B cell (primary cell): ENCODE results near the gene PPP3R1. TPM values are rescaled to one million over a fixed set of nuclear protein-coding genes. Genes with fewer than 3 reads are reported as not detected.

Experiments
- ATAC-seq: fragments of 200-7000 bp; cut with Tn5 transposase; one replicate; pipeline ENCODE4 v1.10.0; 2021; ENCODE audit warnings: low read depth, mild to moderate bottlenecking, moderate number of reproducible peaks, moderate library complexity
- CTCF ChIA-PET: fragments of 350-600 bp; sonication (Branson Sonifier 250); formaldehyde crosslinking; loops from one replicate; lab custom pipeline; 2021; ENCODE audit warnings: antibody characterized with exemption, inconsistent platforms; lab: Charles Lee
- POLR2A ChIA-PET: fragments of 350-600 bp; sonication (Branson Sonifier 250); formaldehyde crosslinking; loops from one replicate; lab custom pipeline; 2021; ENCODE audit warnings: antibody characterized with exemption; lab: Charles Lee
- DNase-seq: peaks from one replicate; pipeline ENCODE4 v3.0.0; 2013
- H2AFZ ChIP-seq: 2 replicates; pipeline ENCODE4 v1.6.1; 2012; ENCODE audit warnings: mild to moderate bottlenecking, low read depth, low read length; ENCODE audit not compliant: insufficient read depth, poor library complexity, severe bottlenecking
- H3K27ac ChIP-seq, 2 donors: 1 replicate in 1 of 2; 2 replicates in 1 of 2; pipeline ENCODE4 v1.5.1; 2012 to 2013; ENCODE audit warnings: low read length in 2 of 2, mild to moderate bottlenecking in 2 of 2, moderate library complexity in 1 of 2
- H3K27me3 ChIP-seq, 4 experiments: fragments of 200-600 bp in 1 of 4; sonication (generic) in 1 of 4; replicated peaks in 1 of 4; 1 replicate in 2 of 4; 2 replicates in 2 of 4; pipeline versions ENCODE4 v1.6.1 to v1.7.0; 2013 to 2016; ENCODE audit warnings: low read length in 3 of 4, mild to moderate bottlenecking in 2 of 4, mixed read lengths in 1 of 4, moderate library complexity in 1 of 4; ENCODE audit not compliant: insufficient read depth in 4 of 4, control insufficient read depth in 3 of 4; ENCODE audit errors: control extremely low read depth in 1 of 4
- H3K36me3 ChIP-seq, 2 experiments: replicated peaks in 1 of 2; 1 replicate in 1 of 2; 2 replicates in 1 of 2; pipeline versions ENCODE4 v1.6.1 to v1.7.1; 2013; ENCODE audit warnings: low read length in 1 of 2; ENCODE audit not compliant: insufficient read depth in 2 of 2, control insufficient read depth in 1 of 2; ENCODE audit errors: control extremely low read depth in 1 of 2, extremely low read depth in 1 of 2
- H3K4me1 ChIP-seq, 2 donors: fragments of 200-600 bp in 1 of 2; sonication (generic) in 1 of 2; 1 replicate in 1 of 2; 2 replicates in 1 of 2; pipeline versions ENCODE4 v1.5.1 to v1.6.1; 2013 to 2017; ENCODE audit warnings: low read length in 2 of 2; ENCODE audit not compliant: control insufficient read depth in 2 of 2, insufficient read depth in 2 of 2
- H3K4me2 ChIP-seq: replicated peaks from 2 replicates; pipeline ENCODE3; 2012; ENCODE audit warnings: mild to moderate bottlenecking, low read depth, low read length; ENCODE audit not compliant: poor library complexity, severe bottlenecking
- H3K4me3 ChIP-seq, 5 experiments: fragments of 200-600 bp in 1 of 5; sonication (generic) in 1 of 5; 1 replicate in 3 of 5; 2 replicates in 2 of 5; pipeline versions ENCODE4 v1.5.1 to v1.7.0; 2011 to 2016; ENCODE audit warnings: low read length in 4 of 5, mild to moderate bottlenecking in 4 of 5, low read depth in 2 of 5, control low read depth in 1 of 5, moderate library complexity in 1 of 5; ENCODE audit not compliant: insufficient read depth in 1 of 5; ENCODE audit errors: control extremely low read depth in 1 of 5, extremely low read depth in 1 of 5
- H3K79me2 ChIP-seq: fragments of 200-600 bp; sonication (generic); one replicate; pipeline ENCODE4 v1.6.0; 2016; ENCODE audit warnings: low read length; ENCODE audit not compliant: control insufficient read depth, insufficient read depth
- H3K9ac ChIP-seq: fragments of 200-600 bp; sonication (generic); 2 replicates; pipeline ENCODE4 v1.6.1; 2017; ENCODE audit warnings: mild to moderate bottlenecking, low read length, moderate library complexity
- H3K9me3 ChIP-seq, 3 donors: one replicate each; pipeline versions ENCODE4 v1.6.1 to v1.7.1; 2013; ENCODE audit warnings: low read length in 2 of 3; ENCODE audit not compliant: control insufficient read depth in 2 of 3, insufficient read depth in 1 of 3; ENCODE audit errors: control extremely low read depth in 1 of 3
- H4K20me1 ChIP-seq: 2 replicates; pipeline ENCODE4 v1.6.0; 2012; ENCODE audit warnings: mild to moderate bottlenecking, low read length; ENCODE audit not compliant: insufficient read depth, control insufficient read depth, poor library complexity, severe bottlenecking
- H3K27ac Mint-ChIP-seq: one replicate; pipeline ENCODE4 v1.8.0; 2021; ENCODE audit warnings: mixed read lengths
- H3K27me3 Mint-ChIP-seq: one replicate; pipeline ENCODE4 v1.8.0; 2021; ENCODE audit warnings: mixed read lengths
- H3K4me1 Mint-ChIP-seq: one replicate; pipeline ENCODE4 v1.8.0; 2021; ENCODE audit warnings: mixed read lengths
- H3K4me3 Mint-ChIP-seq: one replicate; pipeline ENCODE4 v1.8.0; 2021; ENCODE audit warnings: mixed read lengths
- H3K9me3 Mint-ChIP-seq: one replicate; pipeline ENCODE4 v1.8.0; 2022; ENCODE audit warnings: mixed read lengths; ENCODE audit not compliant: insufficient read depth
- EZH2 ChIP-seq: IDR thresholded peaks from 2 replicates; pipeline ENCODE4 v1.6.1; 2012; ENCODE audit warnings: borderline replicate concordance, low read depth, mild to moderate bottlenecking, moderate library complexity, low read length; ENCODE audit not compliant: insufficient read depth, poor library complexity, severe bottlenecking
- WGBS: methylation state at CpG from one replicate; pipeline ENCODE4 v1.1.5; 2013; ENCODE audit warnings: missing lambda C conversion rate; ENCODE audit not compliant: insufficient coverage; 5-methylcytosine and 5-hydroxymethylcytosine counted together
- intact Hi-C: fragments of 100-400 bp; cut with micrococcal nuclease; formaldehyde crosslinking; loops from one replicate; pipeline ENCODE4 v1.10.0; 2022
- polyA plus RNA-seq: library from polyadenylated mRNA; depleted of rRNA; stranded (reverse); fragments of >200 nt; gene quantifications from 2 replicates; pipeline ENCODE4 v1.2.3, GENCODE V29; 2012
- total RNA-seq, 2 donors: library from RNA; stranded (reverse); fragments of 120-200 nt in 1 of 2; gene quantifications; 1 replicate in 1 of 2; 2 replicates in 1 of 2; pipeline versions ENCODE4 v1.2.3 to v1.2.4, GENCODE V29; 2013 to 2022
- TF ChIP-seq, protein P1 (sequence below): fragments of 200-600 bp; IDR thresholded peaks from one replicate; pipeline ENCODE4 v1.8.0; 2022; ENCODE audit warnings: antibody characterized with exemption, mild to moderate bottlenecking

The PPP3R1 gene
- total and polyA plus RNA-seq, 2 donors (not counting 1 experiment from before 2014, with no cell fraction given): 17.9 to 55.6 TPM

DNA sequence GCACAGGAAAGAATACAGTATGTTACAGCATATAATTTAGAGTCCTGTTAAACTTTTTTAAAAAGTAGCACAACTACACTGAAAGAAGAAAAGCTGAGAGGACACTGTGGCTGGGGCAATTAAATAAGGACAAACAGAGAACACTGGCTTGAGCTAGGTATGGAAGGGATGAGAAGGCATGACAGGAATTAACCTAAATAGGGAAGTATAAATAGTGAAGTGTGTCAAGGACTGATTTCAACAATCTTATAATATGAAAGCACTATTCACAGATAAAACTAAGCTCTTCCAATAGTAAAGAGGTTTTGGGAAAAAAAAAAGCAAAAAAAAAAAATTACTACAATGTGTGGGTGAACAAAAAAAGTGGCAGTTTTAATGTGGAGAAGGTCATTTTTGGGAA, 45.5 kb downstream of the PPP3R1 start:
- H3K27me3 ChIP-seq: no peaks in the 10 kb centered on the region
- no peak for TF ChIP-seq EZH2
- TF ChIP-seq, protein P1, sequence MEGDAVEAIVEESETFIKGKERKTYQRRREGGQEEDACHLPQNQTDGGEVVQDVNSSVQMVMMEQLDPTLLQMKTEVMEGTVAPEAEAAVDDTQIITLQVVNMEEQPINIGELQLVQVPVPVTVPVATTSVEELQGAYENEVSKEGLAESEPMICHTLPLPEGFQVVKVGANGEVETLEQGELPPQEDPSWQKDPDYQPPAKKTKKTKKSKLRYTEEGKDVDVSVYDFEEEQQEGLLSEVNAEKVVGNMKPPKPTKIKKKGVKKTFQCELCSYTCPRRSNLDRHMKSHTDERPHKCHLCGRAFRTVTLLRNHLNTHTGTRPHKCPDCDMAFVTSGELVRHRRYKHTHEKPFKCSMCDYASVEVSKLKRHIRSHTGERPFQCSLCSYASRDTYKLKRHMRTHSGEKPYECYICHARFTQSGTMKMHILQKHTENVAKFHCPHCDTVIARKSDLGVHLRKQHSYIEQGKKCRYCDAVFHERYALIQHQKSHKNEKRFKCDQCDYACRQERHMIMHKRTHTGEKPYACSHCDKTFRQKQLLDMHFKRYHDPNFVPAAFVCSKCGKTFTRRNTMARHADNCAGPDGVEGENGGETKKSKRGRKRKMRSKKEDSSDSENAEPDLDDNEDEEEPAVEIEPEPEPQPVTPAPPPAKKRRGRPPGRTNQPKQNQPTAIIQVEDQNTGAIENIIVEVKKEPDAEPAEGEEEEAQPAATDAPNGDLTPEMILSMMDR: no peak
- peak overlapping the region in 1 of 2 donors; percentile 28 for H3K27ac ChIP-seq
- ChIA-PET CTCF (interaction anchor here (0.6 to 2.6 kb wide), 5 partner anchors 8 to 1911 kb away, joined by 3 to 19 read pairs (median 3); no protein-coding TSS in a partner anchor), POLR2A (no interaction called here)
- H3K4me3 Mint-ChIP-seq: no peak overlapping the region
- H2AFZ ChIP-seq: no peak overlapping the region
- ATAC-seq (no peak), DNase-seq (no peak)
- H3K27ac Mint-ChIP-seq: peak overlapping the region; percentile 21
- H3K27me3 Mint-ChIP-seq: no peaks in the 10 kb centered on the region
- peaks cover 54% of the 10 kb centered on the region for H3K4me1 Mint-ChIP-seq
- intact Hi-C loops: no loop called here
- no peak overlapping the region for H3K9ac ChIP-seq
- no peaks in the 10 kb centered on the region for H3K9me3 ChIP-seq
- H4K20me1 ChIP-seq: peaks cover 38% of the 10 kb centered on the region
- H3K36me3 ChIP-seq: peaks cover 0 to 10% of the 10 kb centered on the region in 2 experiments
- H3K79me2 ChIP-seq: peaks cover 97% of the 10 kb centered on the region
- H3K4me3 ChIP-seq: no peak overlapping the region
- H3K9me3 Mint-ChIP-seq: no peaks in the 10 kb centered on the region
- peaks cover 8 to 27% of the 10 kb centered on the region in 2 donors for H3K4me1 ChIP-seq
- no peak overlapping the region for H3K4me2 ChIP-seq

DNA sequence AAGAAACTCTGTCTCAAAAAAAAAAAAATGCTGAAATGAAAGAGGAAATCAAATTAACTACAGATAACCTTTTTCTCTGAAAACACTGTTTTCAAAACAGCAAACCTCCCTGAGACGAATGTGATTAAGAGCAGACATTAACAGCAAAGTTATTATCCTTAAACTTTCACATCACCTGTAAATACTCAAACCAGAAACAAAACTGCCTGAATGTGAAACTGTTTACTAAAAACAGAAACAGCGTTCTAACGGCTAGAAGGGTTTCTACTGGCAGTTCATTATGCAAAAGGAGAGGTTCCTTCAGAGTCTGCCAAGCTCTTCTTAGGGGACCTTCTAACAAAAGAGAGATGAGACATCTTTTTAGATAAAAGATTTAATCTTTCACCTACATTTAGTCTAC, 48.7 kb downstream of the PPP3R1 start:
- Mint-ChIP-seq H3K9me3 (no peaks in the 10 kb centered on the region), H3K4me3 (peak overlapping the region; percentile 87), H3K27me3 (no peaks in the 10 kb centered on the region), H3K27ac (peak overlapping the region; percentile 74), H3K4me1 (peaks cover 63% of the 10 kb centered on the region)
- Histone ChIP-seq H3K27me3 (no peaks in the 10 kb centered on the region), H3K9ac (peak overlapping the region; percentile 49), H3K36me3 (no peaks in the 10 kb centered on the region), H2AFZ (peak overlapping the region; percentile 43), H3K9me3 (no peaks in the 10 kb centered on the region), H3K4me1 (peaks cover 8 to 40% of the 10 kb centered on the region in 2 donors), H4K20me1 (peaks cover 33% of the 10 kb centered on the region), H3K4me3 (peak overlapping the region in 3 of 5 experiments; percentile 12 to 58 (median 32)), H3K4me2 (peak overlapping the region; percentile 66), H3K79me2 (peaks cover 96% of the 10 kb centered on the region), H3K27ac (peak overlapping the region; percentile 48 to 78)
- CTCF ChIA-PET: interaction anchor here (0.9 to 1.3 kb wide), 2 partner anchors 89 to 238 kb away, joined by 4 to 6 read pairs; no protein-coding TSS in a partner anchor
- no CpG with 5 or more reads among the region's 3 CpGs for WGBS
- POLR2A ChIA-PET: interaction anchor here (0.6 kb wide), 1 partner anchor 15 kb away, joined by 3 read pairs; no protein-coding TSS in a partner anchor
- peak; percentile 48 for DNase-seq
- ATAC-seq: peak; percentile 68
- intact Hi-C loops: loop anchor here (5.0 kb wide), 1 partner anchor 46 kb away; the partner anchor contains the start of gene PNO1
- TF ChIP-seq, protein P1: no peak
- TF ChIP-seq EZH2: no peak
